Activated CD4-positive, alpha-beta T cell treated with anti-CD3 and anti-CD28 coated beads, Interleukin-2, Interleukin-6, amounts not matched to agents 100 ng/mL and 50 ng/mL, durations not matched to agents 16 hours and 8 hours (primary cell): Measurements from ENCODE around the gene KCNJ4.
A peak's percentile ranks its signal among the peaks of the same experiment; 100 is the strongest.
"Not testable (repeated sequence)": the region's sequence is repeated elsewhere in the genome, so short reads cannot be mapped to it uniquely, and the experiment has no call there.

Source experiments
- DNase-seq: peaks from one replicate; pipeline ENCODE4 v3.0.0-alpha.2; 2020

Gene KCNJ4

DNA sequence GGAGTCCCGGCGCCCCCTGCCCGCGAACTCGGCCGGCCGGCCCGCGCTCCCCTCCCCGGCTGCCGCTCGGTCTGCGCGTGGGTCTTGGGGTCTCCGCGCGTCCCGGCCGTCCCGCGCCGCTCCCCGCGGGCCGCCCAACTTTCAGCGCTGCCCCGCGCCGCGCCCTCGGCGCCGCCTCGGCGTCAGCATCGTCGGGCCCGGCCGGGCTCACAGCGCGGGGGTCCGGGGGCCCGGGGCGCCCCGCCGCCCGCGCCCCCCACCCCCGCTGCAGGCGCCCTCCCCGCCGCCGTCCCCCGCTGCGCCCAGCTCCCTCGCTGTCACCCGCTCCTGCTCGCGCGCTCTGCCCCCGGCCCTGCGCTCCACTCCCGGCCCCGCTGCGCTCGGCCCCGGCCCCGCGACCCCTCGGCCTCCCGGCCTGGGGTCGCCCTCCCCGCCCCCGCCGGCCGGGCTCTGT, at the start of gene KCNJ4:
Gene KCNJ4, minus strand, starts transcription at position 124 of the 454 bp plus-strand sequence. CDS start 27,067 bp downstream, outside the sequence.
- DNase-seq = no peak

DNA sequence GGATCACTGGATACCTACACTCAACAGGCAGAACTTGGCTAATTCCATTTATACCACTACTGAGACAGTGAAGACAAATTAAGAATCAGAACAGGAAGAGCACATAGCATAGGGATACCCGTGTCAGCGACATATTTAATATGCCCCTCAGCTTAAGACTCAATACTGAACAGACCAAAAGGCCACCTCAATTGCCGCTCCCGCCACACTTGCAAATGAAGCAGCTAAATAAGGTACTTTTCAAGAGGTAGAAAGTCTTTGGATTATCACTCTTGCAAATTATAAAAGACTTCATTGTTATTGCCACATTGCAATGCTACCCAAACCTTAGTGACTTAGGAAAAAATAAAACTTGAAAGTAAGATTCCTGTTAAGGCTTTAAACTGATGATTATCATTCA, 48.0 kb upstream of the KCNJ4 start:
- DNase-seq = no peak

DNA sequence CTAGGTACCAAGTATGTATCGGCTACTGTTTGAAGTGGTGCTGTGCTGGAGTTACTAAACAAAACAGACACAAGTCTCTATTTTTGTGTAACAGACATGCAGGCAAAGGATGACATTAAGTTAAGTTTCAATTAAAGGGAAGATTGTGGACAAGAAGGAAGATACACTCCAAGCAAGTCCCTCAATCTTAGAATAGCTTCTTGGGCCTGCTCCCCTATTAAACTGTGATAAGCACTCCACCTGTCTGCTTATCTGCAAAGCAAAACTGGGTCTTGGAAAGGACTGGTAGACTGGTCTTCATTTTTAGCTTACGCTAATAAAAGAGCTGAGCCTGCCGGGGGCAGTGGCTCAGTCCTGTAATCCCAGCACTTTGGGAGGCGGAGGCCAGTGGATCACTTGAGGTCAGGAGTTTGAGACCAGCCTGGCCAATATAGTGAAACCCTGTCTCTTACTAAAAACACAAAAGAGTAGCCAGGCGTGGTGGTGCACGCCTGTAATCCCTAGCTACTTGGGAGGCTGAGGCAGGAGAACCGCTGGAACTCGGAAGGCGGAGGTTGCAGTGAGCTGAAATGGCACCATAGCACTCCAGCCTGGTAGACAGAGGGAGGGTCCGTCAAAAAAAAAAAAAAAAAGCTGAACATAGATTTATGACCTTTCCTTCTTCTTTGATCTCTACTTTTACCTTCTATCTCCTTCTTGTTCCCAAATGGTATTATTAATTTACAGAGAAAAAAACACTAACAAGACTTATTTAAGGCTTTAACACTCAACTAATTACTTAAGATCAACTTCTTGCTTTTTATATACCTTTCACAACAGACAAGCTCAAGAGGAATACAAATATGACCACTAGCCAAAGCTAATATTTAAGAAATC, 47.0 kb upstream of the KCNJ4 start:
- DNase-seq = no peak

DNA sequence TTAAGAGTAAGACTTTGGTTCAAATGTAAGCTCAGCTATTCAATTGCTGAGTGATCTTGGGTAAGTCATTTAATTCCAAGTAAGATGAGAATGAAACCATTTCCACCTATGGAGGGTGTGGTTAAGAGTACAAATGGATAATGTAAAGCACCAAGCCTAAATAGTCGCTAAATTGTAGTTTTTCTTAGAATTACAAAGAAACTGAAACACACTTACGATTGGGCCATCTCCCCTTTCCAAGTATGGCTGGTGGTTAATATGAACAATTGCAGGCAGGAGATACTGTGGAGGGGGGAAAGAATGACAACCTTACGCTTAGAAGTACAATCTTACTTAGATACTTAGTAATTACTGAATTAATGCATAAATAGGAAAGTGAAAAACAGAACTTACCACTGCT, 42.9 kb upstream of the KCNJ4 start:
- peak; percentile 27 for DNase-seq

DNA sequence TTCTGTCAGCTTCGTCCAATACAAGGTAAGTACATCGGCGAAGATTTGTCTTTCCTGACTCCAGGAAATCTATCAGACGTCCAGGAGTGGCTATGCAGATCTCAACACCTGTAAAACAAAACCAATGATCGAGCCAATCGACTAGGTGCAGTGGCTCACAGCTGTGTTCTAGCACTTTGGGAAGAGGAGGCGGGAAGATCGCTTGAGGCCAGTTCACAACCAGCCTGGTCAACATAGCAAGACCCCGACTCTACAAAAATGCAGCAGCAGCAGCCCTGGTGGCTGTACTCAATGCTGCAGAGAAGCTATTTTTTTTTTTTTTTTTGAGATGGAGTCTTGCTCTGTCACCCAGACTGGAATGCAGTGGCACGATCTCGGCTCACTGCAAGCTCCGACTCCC, 39.9 kb upstream of the KCNJ4 start:
- DNase-seq = no peak

DNA sequence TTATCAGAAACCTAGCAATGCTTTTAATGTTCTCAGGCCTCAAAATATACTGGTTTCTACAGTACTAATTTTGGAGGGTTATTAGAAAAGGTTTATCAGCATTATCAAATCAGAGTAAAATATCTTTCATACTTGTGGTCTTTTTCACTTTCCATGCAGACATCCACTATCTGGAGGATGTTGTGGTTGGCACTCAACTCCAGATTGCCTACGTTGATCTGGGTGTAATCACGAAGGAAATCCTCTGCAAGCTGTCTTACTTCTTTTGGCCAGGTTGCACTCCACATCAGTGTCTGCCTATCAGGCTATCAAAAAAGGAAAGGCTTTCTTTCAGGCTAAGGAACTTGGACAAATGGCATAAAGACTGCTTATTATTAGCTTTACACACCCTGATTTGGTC, 39.5 kb upstream of the KCNJ4 start:
- DNase-seq = no peak

DNA sequence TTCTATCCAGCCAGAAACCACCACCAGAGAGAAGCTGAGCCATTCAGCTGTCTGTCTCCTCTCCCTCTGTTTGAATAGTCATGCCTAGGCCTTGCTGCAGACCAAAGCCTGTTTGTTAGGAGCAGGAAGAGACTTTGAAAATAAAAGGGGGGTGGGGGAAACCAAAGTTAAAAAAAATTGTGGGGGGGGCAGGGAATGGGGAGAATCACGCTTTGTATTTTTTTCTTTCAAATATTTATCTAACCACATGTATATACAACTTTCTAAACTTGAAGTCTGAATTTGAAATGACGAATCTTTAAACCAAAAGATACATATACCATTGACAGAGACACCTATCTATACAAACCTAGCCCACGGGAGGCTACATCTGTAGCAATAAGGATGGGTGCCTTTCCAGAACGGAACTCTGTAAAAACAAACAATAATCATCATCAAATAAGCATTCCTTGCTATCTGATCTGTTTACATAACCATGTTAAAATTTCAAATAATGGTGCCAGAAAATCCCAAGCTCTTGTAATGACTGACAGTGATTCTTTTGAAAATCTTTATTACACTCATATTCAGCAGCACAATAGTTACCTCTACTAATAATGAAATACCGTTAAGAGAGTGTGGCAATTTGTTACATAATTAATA, 36.8 kb upstream of the KCNJ4 start:
- DNase-seq = no peak

DNA sequence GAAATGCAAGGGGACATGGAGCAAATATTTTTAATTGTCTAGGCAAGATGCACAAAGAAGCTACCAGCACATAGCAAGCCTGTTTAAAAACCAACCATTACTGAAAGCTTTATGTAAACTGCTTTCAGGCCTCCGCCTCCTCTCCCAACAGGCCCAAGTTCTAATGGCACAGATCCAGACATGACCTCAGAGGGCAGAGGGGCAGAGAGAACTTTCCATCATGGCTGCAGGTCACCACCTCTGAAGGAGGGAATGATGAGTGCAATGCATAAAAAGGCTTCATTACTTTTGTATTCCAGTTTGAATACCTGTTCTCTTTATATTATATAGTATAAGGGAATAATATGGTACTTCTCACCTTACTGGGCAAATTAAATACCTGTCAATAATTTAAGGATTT, 35.9 kb upstream of the KCNJ4 start:
- DNase-seq = no peak

DNA sequence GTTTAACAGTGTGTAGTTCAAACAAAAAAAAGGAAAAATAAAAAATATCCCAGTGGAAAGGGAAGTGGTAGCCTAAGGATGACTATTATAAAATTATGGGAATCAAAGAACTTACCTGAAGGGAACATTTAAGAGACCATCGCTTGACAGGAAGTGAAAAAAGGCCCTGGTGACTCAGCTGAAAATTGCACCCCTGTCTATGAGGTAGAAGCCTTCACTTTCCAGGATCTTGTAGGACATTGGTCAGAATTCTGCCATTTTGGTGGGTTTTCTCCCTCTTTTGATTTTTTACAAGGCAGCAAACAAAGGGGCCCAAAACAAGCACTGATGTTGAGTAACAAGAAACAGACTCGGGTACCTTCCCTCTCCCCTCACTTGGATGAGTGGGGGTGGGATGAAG, 35.5 kb upstream of the KCNJ4 start:
- no peak for DNase-seq

DNA sequence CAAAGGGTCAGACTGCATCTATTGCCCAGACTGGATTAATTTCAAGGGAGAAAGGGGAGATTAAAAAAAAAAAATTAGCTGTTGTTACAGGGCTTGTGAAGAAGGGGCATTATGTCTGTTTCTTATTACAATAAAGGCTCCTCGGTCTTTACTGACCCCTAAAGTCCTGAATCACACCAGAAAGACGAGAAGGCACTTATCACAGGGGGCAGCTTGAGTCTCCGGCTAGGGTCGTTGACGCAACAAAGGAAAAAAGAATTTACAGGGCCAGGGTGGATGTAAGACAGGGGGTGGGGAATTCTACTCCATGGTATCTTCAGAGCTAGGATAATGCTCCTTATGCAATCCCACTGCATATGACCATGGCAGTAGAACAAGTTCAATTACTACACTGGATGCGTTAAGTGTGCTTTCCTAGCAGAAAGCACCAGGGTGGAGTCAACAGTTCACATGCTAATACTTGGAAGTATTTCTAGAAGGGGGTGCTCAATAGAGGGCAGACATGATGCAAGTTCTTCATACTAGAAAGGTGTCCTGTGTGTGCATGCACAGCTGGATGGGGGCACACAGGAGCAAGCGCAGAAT, 34.7 kb upstream of the KCNJ4 start:
- no peak for DNase-seq

DNA sequence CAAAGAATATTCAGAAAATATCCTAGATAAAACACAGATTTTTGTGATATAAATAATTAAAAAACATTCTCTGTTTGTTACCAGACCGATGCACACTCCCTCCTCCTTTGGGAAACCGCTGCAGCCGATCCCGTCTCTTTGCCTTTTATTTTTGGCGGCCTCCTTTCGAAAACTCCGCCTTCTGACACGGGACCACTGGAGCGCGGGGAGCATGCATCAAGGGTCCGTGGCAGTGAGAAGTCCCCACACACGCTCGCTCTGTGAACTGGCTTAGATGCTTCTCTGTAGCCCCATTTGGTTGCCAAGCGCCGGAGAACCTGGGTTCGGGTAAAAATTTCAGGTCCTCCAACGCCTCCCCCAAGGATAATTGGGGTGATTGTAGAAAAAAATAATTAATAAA, 34.1 kb upstream of the KCNJ4 start:
- DNase-seq = no peak

DNA sequence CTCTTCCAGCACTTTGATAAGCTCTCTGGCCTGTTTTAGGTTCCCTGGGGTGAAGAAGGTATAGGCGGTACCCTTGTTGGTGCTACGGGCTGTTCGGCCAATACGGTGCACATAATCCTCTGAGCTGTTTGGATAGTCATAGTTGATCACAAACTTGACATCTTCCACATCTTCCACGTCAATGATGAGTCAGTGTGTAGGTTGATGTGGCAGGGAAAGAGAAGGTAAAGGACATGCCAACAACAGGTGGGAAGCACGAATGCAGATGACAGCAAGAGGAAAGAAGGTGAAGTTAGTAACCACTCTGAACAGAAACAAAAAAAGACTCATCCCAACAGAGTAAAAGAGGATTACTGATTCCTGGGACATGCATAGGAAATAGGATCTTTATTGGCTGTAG, 32.9 kb upstream of the KCNJ4 start:
- DNase-seq = no peak

DNA sequence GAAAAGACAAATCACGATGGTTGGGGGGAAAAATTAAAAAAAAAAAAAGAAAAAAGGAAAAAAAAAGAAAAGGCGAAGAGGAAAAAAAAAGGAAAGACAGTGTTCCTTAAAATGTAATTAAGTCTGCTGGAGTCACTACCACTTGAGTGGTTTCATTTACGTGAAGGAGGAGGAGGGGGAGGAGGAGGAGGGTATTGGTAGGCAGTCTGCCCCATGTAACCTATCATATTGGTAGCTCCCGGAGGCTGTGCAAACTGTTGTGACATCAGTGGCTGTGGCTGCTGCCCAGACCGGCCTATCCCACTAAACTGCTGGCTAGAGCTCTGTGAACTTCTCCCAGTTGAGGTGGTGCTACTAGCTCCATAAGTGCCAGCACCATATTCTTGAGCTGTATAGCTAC, 30.8 kb upstream of the KCNJ4 start:
- DNase-seq = no peak

DNA sequence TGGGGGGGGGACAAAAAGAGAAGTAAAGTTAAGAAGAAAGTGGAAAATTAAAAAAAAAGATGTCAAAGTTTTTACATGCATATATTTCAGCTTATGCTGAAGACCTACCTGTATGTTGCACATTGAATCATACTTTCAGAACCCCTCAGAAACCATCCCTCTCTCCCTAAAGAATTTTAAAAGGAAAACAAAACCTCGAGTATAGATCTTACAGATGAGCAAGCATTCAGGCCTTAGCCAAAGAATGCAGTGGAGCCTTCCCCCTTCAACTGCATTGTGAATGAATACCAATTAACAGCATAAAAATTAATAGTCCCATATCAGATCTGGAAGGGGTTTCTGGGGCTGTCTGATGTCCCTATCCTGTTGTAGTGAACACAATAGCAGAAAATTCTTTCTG, 29.2 kb upstream of the KCNJ4 start:
- no peak for DNase-seq

DNA sequence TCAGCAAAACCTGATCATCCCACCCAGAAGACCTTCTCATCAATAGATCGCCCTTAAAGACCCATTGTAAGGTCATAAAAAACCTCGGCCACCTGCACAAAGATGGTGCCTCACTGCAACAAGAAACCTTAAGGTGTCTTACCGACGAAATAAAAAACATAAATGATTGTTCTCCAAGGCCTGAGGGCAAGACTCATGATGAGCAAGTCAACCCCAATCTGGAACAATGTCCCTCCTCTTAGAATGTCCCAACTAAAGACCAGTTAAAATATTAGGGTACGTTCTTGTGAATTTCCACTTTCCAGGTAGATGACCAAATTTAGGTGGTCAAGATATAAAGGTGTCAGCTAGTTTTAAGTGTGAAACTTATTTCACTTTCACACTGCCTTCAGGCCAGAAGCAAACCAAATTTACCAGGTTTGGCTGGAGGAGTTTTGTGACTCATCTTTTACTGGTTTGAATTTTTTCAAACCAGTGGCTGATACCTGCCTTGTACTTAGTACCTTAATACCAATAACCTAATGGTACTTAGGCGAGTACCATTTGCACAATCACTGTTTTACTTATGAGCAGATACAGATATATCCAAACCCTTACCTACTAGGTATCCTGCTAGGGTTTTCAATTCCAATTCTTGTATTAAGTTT, 27.8 kb upstream of the KCNJ4 start:
- no peak for DNase-seq

DNA sequence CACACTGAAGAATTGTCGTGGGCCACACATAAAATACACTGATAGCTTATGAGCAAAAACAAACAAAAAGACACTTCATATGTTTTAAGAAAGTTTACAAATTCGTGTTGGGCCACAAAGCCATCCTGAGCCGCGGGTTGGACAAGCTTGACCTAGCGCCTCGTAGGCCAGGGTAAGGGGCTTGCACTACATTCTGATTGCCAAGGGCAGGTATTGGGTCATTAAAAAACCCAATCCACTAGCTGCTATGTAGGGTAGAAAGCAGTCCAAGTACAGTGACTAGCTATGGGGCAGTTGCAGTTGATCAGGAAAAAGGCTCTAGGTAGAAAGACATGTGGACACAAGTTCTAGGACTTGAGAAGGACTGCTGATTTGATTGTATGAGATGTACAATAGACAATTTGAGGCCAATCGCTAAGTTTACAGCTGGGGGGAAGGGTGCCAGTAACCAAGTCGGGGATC, 26.9 kb upstream of the KCNJ4 start:
- DNase-seq = no peak

DNA sequence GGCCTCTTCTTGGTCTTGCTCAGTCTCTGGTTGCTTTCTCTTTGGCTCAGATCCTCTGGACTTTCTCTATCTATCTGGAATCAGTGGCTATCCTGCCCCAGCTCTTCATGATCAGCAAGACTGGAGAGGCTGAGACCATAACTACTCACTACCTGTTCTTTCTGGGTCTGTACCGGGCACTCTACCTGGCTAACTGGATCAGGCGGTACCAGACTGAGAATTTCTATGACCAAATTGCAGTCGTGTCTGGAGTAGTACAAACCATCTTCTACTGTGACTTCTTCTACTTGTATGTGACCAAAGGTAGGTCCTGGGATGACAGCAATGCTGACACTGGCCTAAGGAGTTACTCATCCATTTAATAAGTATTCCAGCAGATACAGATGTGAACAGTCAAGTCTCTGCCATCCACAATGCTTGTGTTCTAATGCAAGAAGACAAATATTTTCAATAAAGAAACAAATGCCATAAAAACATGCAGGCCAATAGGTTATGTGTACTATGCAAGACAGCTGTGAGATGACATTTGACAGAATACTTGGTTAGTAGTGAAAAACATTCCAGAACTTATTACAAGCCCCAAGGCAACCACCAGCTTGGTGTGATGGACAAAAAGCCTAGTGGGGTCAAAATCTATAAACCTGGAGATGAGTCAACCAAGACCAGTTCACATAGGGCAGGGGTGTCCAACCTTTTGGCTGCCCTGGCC, 26.3 kb upstream of the KCNJ4 start:
- no peak for DNase-seq

DNA sequence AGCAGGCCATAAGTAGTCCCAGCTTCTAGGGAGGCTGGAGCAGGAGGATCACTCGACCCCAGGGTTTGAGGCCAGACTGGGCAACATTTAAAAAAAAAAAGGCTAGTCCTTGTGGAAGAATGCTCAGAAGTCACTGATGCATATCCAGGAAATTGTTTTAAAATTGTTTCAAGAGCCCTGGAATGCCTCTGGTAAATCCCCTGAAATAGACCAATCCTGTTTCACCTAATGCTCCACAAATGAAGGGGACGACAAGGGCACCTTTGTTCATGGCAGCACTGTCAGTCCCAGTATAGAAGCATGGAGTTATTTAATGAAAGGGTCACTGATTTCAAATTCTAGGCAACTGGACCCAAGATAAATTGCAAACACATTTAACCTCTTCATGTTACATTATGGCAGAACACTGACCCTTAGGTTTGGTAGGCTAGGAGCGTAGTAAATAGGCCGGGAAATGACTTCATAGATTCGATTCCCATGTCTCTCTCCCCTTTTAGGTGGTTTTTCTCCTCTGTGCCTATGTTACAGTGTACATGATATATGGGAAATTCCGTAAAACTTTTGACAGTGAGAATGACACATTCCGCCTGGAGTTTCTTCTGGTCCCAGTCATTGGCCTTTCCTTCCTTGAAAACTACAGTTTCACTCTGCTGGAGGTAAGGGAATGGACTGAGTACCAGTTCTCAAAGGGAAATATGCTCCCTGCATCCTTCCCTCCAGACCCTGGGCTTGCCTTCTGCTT, 24.3 kb upstream of the KCNJ4 start:
- DNase-seq = no peak

DNA sequence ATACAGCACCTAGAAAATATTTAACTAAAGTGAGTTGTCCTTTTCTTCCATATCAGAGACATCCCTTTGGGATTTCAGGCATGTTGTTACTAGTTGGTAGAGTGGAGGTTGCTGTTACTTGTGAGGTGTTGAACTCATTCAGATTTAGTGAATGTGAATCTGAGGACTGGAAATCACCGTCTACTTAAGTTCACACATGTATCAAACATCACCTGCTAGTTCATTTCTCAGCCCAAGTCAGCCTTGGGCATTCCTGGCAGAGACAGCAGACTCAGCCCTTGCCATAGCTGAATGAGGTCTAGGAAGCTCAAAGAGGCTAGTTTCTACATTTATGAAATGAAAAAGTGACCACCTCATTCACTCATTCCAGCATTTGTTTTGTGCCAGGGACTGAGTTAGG, 22.6 kb upstream of the KCNJ4 start:
- no peak for DNase-seq

DNA sequence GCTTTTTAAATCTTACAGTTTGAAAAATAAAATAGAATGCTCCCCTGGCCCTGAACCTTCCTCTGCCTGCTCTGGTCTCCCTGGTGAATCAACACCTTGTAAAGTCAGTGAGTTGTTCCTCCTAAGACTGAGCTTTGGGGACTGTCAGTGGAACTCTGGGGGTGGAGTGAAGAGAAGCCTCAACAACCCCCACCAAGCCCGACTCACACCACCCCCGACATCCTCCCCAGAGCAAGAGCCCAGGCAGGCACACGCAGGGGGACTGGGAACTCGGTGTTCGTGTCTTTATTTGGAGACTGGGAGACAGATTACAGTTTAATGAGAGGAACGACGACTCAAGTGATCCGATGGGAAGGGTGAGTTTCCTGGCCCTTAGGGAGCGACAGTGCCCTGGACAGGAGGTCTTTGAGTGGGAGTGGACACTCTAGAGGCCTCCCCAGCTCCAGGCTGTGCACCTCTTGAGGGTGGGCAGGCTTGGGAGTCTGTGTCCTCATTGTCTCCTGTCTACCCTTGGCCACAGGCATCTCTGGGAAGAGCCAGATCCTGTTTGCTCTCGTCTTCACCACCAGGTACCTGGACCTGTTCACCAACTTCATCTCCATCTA, 19.1 kb upstream of the KCNJ4 start:
- DNase-seq = no peak

DNA sequence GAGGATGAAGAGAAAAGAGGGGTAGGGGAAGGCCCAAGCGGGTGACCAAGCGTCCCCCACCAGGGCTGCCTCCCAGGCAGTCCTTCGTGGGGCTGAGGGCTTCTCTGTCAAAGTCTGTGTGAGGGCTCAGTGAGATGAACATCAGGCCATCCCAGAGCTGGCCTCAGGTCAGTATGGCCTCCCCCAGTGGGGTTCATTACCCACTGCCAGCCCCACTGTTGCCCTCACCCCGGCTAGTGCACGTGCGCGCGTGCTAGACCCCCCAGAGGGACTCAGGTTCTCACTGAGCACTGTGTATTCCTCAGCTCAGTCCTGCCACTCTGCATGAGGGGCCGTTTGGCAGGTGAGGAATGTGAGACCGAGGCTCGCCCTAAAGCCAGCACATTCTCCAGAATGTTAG, 16.2 kb upstream of the KCNJ4 start:
- DNase-seq = no peak

DNA sequence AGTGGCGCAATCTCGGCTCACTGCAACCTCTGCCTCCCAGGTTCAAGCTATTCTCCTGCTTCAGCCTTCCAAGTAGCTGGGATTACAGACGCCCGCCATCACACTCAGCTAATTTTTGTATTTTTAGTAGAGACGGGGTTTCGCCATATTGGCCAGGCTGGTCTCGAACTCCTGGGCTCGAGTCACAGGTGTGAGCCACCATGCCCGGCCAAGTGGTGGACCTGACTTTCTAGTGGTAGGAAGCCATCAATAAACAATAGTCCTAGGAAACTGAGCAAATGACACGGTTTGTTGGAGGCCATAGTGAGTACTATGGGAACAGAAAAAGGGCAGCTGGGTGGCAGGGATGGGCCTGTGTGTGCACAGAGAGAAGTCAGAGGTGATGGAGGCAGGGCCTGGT, 15.2 kb upstream of the KCNJ4 start:
- not testable (repeated sequence) for DNase-seq
